C4-2B (cell line): ENCODE measurements around the gene FOXO4.

ENCODE experiments used
- ZFX ChIP-seq: fragments of 450-650 bp; IDR thresholded peaks from 2 replicates; pipeline ENCODE4 v1.6.1; 2017
- TF ChIP-seq, protein P1 (sequence below): fragments of 450-650 bp; conservative IDR thresholded peaks from 2 replicates; pipeline ENCODE4 v1.5.1; 2017; ENCODE audit warnings: mild to moderate bottlenecking

DNA sequence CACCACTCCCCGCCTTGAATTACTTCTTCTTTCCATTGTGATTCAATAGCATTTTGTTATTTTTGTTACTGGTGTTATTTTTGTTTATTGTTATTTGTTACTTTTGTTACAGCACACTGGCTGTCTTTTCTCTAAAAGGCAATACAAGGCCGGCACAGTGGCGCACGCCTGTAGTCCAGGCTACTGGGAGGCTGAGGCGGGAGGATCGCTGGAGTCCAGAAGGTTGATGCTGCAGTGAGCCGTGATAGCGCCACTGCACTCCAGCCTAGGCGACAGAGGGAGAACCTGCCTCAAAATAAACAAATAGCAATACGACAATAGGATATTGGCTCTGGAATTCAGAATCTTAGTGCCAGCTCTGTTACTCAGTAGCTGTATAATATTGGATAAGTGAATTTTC is 21.7 kb downstream of the FOXO4 start:
- TF ChIP-seq, protein P1, sequence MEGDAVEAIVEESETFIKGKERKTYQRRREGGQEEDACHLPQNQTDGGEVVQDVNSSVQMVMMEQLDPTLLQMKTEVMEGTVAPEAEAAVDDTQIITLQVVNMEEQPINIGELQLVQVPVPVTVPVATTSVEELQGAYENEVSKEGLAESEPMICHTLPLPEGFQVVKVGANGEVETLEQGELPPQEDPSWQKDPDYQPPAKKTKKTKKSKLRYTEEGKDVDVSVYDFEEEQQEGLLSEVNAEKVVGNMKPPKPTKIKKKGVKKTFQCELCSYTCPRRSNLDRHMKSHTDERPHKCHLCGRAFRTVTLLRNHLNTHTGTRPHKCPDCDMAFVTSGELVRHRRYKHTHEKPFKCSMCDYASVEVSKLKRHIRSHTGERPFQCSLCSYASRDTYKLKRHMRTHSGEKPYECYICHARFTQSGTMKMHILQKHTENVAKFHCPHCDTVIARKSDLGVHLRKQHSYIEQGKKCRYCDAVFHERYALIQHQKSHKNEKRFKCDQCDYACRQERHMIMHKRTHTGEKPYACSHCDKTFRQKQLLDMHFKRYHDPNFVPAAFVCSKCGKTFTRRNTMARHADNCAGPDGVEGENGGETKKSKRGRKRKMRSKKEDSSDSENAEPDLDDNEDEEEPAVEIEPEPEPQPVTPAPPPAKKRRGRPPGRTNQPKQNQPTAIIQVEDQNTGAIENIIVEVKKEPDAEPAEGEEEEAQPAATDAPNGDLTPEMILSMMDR: no peak
- TF ChIP-seq ZFX: no peak
